GM21423 (cell line): Measurements from ENCODE around the gene REG4.
"Not testable (repeated sequence)": the region's sequence is repeated elsewhere in the genome, so short reads cannot be mapped to it uniquely, and the experiment has no call there.

Source experiments
- ATAC-seq: cut with Tn5 transposase; IDR thresholded peaks from one replicate; pipeline ENCODE4 v1.9.1; 2021; ENCODE audit warnings: mild to moderate bottlenecking, moderate library complexity; ENCODE audit not compliant: unreplicated experiment

The REG4 gene

GRCh38 chr1:119808491-119808890, 2.8 kb downstream of the REG4 start:
- ATAC-seq, result no peak

- no peak for ATAC-seq
These were observed 4.8 kb downstream of the REG4 start for GRCh38 chr1:119806489-119806888.

GRCh38 chr1:119805746-119806145, 5.5 kb downstream of the REG4 start:
- ATAC-seq, result no peak

GRCh38 chr1:119805247-119805646, 6.0 kb downstream of the REG4 start:
- ATAC-seq, result no peak

GRCh38 chr1:119799599-119800177, 11.6 kb downstream of the REG4 start:
- no peak for ATAC-seq

- ATAC-seq, result no peak
These were observed 12.3 kb downstream of the REG4 start for GRCh38 chr1:119799003-119799402.

- no peak for ATAC-seq
These were observed 13.7 kb downstream of the REG4 start for GRCh38 chr1:119797606-119798005.

GRCh38 chr1:119797162-119797561, 14.1 kb downstream of the REG4 start:
- no peak for ATAC-seq

GRCh38 chr1:119795261-119796200, 15.7 kb downstream of the REG4 start:
- no peak for ATAC-seq

- ATAC-seq, result no peak
These were observed 16.4 kb downstream of the REG4 start for GRCh38 chr1:119794876-119795240.

GRCh38 chr1:119794230-119794875, 16.9 kb downstream of the REG4 start:
- no peak for ATAC-seq

GRCh38 chr1:119791377-119791776, 19.9 kb downstream of the REG4 start:
- ATAC-seq, result no peak

- ATAC-seq, result no peak
These were observed 20.6 kb downstream of the REG4 start for GRCh38 chr1:119790451-119791198.

GRCh38 chr1:119787776-119788175, 23.5 kb downstream of the REG4 start:
- no peak for ATAC-seq

- not testable (repeated sequence) for ATAC-seq
These were observed 24.7 kb downstream of the REG4 start for GRCh38 chr1:119786473-119787050.

- ATAC-seq, result not testable (repeated sequence)
These were observed 25.2 kb downstream of the REG4 start for GRCh38 chr1:119786046-119786445.

- no peak for ATAC-seq
These were observed 27.0 kb downstream of the REG4 start for GRCh38 chr1:119784191-119784781.

GRCh38 chr1:119783354-119784185, 27.7 kb downstream of the REG4 start:
- ATAC-seq, result no peak

- ATAC-seq, result no peak
These were observed 28.5 kb downstream of the REG4 start for GRCh38 chr1:119782631-119783325.
